Liver (tissue), 9 donors: ENCODE results near the gene ORMDL2. TPM values are rescaled to one million over a fixed set of nuclear protein-coding genes. Genes with fewer than 3 reads are reported as not detected.

ENCODE experiments used
- DNase-seq: peaks from one replicate; pipeline ENCODE4 v3.0.0-alpha.2; 2017; ENCODE audit warnings: low spot score
- H3K27ac ChIP-seq, 2 donors: one replicate each; pipeline ENCODE4 v1.7.0; 2013; ENCODE audit warnings: inconsistent platforms in 2 of 2, low read length in 2 of 2, control low read depth in 1 of 2, low read depth in 1 of 2, mild to moderate bottlenecking in 1 of 2
- H3K27me3 ChIP-seq, 4 donors: one replicate each; pipeline versions ENCODE4 v1.6.1 to v1.7.0; 2013; ENCODE audit warnings: low read length in 3 of 4, inconsistent platforms in 1 of 4, mild to moderate bottlenecking in 1 of 4, moderate library complexity in 1 of 4; ENCODE audit not compliant: control insufficient read depth in 4 of 4, insufficient read depth in 4 of 4
- H3K36me3 ChIP-seq, 4 donors: one replicate each; pipeline versions ENCODE4 v1.6.1 to v1.7.0; 2013; ENCODE audit warnings: low read length in 3 of 4, mild to moderate bottlenecking in 3 of 4, low read depth in 1 of 4, moderate library complexity in 1 of 4; ENCODE audit not compliant: control insufficient read depth in 4 of 4, insufficient read depth in 3 of 4
- H3K4me1 ChIP-seq, 4 donors: one replicate each; pipeline versions ENCODE4 v1.6.1 to v1.7.0; 2013; ENCODE audit warnings: low read length in 3 of 4, mild to moderate bottlenecking in 3 of 4, moderate library complexity in 1 of 4; ENCODE audit not compliant: control insufficient read depth in 4 of 4, insufficient read depth in 4 of 4
- H3K4me3 ChIP-seq, 3 donors: one replicate each; pipeline versions ENCODE4 v1.6.1 to v1.7.0; 2013; ENCODE audit warnings: low read length in 3 of 3, control low read depth in 1 of 3, low read depth in 1 of 3, mild to moderate bottlenecking in 1 of 3
- H3K9ac ChIP-seq, 2 donors: one replicate each; pipeline ENCODE4 v1.7.0; 2013; ENCODE audit warnings: low read length in 2 of 2, mild to moderate bottlenecking in 2 of 2, moderate library complexity in 2 of 2, control low read depth in 1 of 2, low read depth in 1 of 2
- H3K9me3 ChIP-seq, 4 donors: one replicate each; pipeline versions ENCODE4 v1.6.1 to v1.7.0; 2013; ENCODE audit warnings: low read length in 3 of 4; ENCODE audit not compliant: control insufficient read depth in 4 of 4
- ATF3 ChIP-seq: IDR thresholded peaks from 2 replicates; pipeline ENCODE4 v1.6.1; 2016; ENCODE audit warnings: antibody characterized with exemption
- CTCF ChIP-seq: fragments of 150-350 bp; IDR thresholded peaks from 2 replicates; pipeline ENCODE4 v1.5.1; 2017; ENCODE audit warnings: improper control_type of control experiment, low read depth, low read length; ENCODE audit not compliant: missing input control
- EGR1 ChIP-seq, 2 donors: IDR thresholded peaks; 2 replicates each; pipeline ENCODE4 v1.6.1; 2016 to 2018; ENCODE audit warnings: antibody characterized with exemption in 2 of 2, low read depth in 2 of 2
- FOXA1 ChIP-seq: IDR thresholded peaks from 2 replicates; pipeline ENCODE4 v1.6.1; 2016; ENCODE audit warnings: antibody characterized with exemption
- FOXA2 ChIP-seq: IDR thresholded peaks from 2 replicates; pipeline ENCODE4 v1.6.1; 2016; ENCODE audit warnings: antibody characterized with exemption
- GABPA ChIP-seq, 2 donors: IDR thresholded peaks in 1 of 2; conservative IDR thresholded peaks in 1 of 2; 2 replicates each; pipeline ENCODE4 v1.6.1; 2016; ENCODE audit warnings: antibody characterized with exemption in 2 of 2, mild to moderate bottlenecking in 1 of 2, moderate library complexity in 1 of 2
- HNF4A ChIP-seq, 2 donors: conservative IDR thresholded peaks; 2 replicates each; pipeline ENCODE4 v1.6.1; 2016; ENCODE audit warnings: antibody characterized with exemption in 2 of 2, mild to moderate bottlenecking in 2 of 2
- HNF4G ChIP-seq: IDR thresholded peaks from 2 replicates; pipeline ENCODE4 v1.6.1; 2016; ENCODE audit warnings: antibody characterized with exemption
- JUND ChIP-seq, 2 donors: IDR thresholded peaks; 2 replicates each; pipeline ENCODE4 v1.6.1; 2016; ENCODE audit warnings: antibody characterized with exemption in 2 of 2
- MAX ChIP-seq: IDR thresholded peaks from 2 replicates; pipeline ENCODE4 v1.6.1; 2016; ENCODE audit warnings: antibody characterized with exemption
- NR2F2 ChIP-seq: IDR thresholded peaks from 2 replicates; pipeline ENCODE4 v1.6.1; 2016; ENCODE audit warnings: antibody characterized with exemption
- RAD21 ChIP-seq, 2 donors: IDR thresholded peaks; 2 replicates each; pipeline ENCODE4 v1.6.1; 2016; ENCODE audit warnings: antibody characterized with exemption in 2 of 2, mild to moderate bottlenecking in 2 of 2
- REST ChIP-seq: IDR thresholded peaks from 2 replicates; pipeline ENCODE4 v1.6.1; 2016; ENCODE audit warnings: antibody characterized with exemption, mild to moderate bottlenecking
- RXRA ChIP-seq, 2 donors: IDR thresholded peaks; 2 replicates each; pipeline ENCODE4 v1.6.1; 2017 to 2018; ENCODE audit warnings: antibody characterized with exemption in 2 of 2, mild to moderate bottlenecking in 1 of 2
- SP1 ChIP-seq: IDR thresholded peaks from 2 replicates; pipeline ENCODE4 v1.6.1; 2018; ENCODE audit warnings: antibody characterized with exemption, mild to moderate bottlenecking
- TAF1 ChIP-seq: conservative IDR thresholded peaks from 2 replicates; pipeline ENCODE4 v1.6.1; 2016; ENCODE audit warnings: antibody characterized with exemption, mild to moderate bottlenecking
- YY1 ChIP-seq: IDR thresholded peaks from 2 replicates; pipeline ENCODE4 v1.6.1; 2016; ENCODE audit warnings: antibody characterized with exemption, mild to moderate bottlenecking
- ZBTB33 ChIP-seq: IDR thresholded peaks from 2 replicates; pipeline ENCODE4 v1.6.1; 2016; ENCODE audit warnings: antibody characterized with exemption
- WGBS: extraction: QIAGEN DNeasy Blood & Tissue Kit; methylation state at CpG from one replicate; pipeline ENCODE4 v1.1.7; 2013; 5-methylcytosine and 5-hydroxymethylcytosine counted together
- polyA plus RNA-seq, 2 donors: library from polyadenylated mRNA; stranded (reverse) in 1 of 2; unstranded in 1 of 2; fragments of 200-250 nt in 1 of 2; fragments of >200 nt in 1 of 2; fragmentation: Nextera tagmentation in 1 of 2; extraction: Ambion mirVana in 1 of 2; gene quantifications; one replicate each; pipeline versions ENCODE4 v1.2.1 to v1.2.3, GENCODE V29; 2013 to 2015
- total RNA-seq, 2 donors: library from RNA; depleted of rRNA; stranded (reverse); fragments of >200 nt; gene quantifications; one replicate each; pipeline ENCODE4 v1.2.3, GENCODE V29; 2014
- donor health status: healthy.
- donor health status: healthy.
- donor health status: healthy.
- donor health status: healthy.
- donor health status: healthy.

Gene ORMDL2
- total and polyA plus RNA-seq, 4 donors = 12.8 to 54.2 (median 24.4) TPM

- no peaks in the 10 kb centered on the region for H3K27me3 ChIP-seq
- DNase-seq = no peak
- TF ChIP-seq ZBTB33 (no peak), YY1 (no peak), MAX (no peak), RXRA (IDR thresholded peaks at IDR 0.05) (no peak), NR2F2 (no peak), FOXA2 (no peak), RAD21 (IDR thresholded peaks at IDR 0.05) (no peak), HNF4G (no peak), GABPA (IDR thresholded peaks at IDR 0.05 in 1 of 2, conservative IDR thresholded peaks at IDR 0.05 in 1 of 2) (no peak), ATF3 (no peak), REST (no peak), CTCF (no peak), EGR1 (IDR thresholded peaks at IDR 0.05; ENCODE audit: low read depth in 2 of 2) (no peak), JUND (IDR thresholded peaks at IDR 0.05) (no peak), TAF1 (no peak), HNF4A (conservative IDR thresholded peaks at IDR 0.05) (no peak), FOXA1 (no peak), SP1 (no peak)
- H3K4me3 ChIP-seq = no peak overlapping the region
- WGBS = 97% methylated on average over 4 of the region's 4 CpGs
- H3K9me3 ChIP-seq = no peaks in the 10 kb centered on the region
- H3K36me3 ChIP-seq = peaks cover 7 to 63% (median 47%) of the 10 kb centered on the region in 4 donors
- H3K27ac ChIP-seq = no peak overlapping the region
- no peaks in the 10 kb centered on the region for H3K4me1 ChIP-seq
- no peak overlapping the region for H3K9ac ChIP-seq
Measured at GRCh38 chr12:55789893-55790292, 27.9 kb upstream of the ORMDL2 start.

GRCh38 chr12:55795950-55796349 lies 21.9 kb upstream of the ORMDL2 start:
- DNase-seq = no peak
- no peak overlapping the region for H3K27ac ChIP-seq
- no peaks in the 10 kb centered on the region for H3K4me1 ChIP-seq
- peaks cover 6 to 57% (median 53%) of the 10 kb centered on the region in 4 donors for H3K36me3 ChIP-seq
- no peak for TF ChIP-seq ATF3
- no peak for TF ChIP-seq FOXA1
- TF ChIP-seq EGR1 (IDR thresholded peaks at IDR 0.05; ENCODE audit: low read depth in 2 of 2) = no peak
- no peak for TF ChIP-seq FOXA2
- H3K9me3 ChIP-seq = no peaks in the 10 kb centered on the region
- no peak overlapping the region for H3K4me3 ChIP-seq
- H3K27me3 ChIP-seq = no peaks in the 10 kb centered on the region
- H3K9ac ChIP-seq = no peak overlapping the region
